Endodermal cell (in vitro differentiated cells): ENCODE results near the gene EEPD1. TPM values are rescaled to one million over a fixed set of nuclear protein-coding genes. Genes with fewer than 3 reads are reported as not detected.
"Not testable (repeated sequence)": the region's sequence is repeated elsewhere in the genome, so short reads cannot be mapped to it uniquely, and the experiment has no call there.

ENCODE experiments used
- DNase-seq: peaks from one replicate; pipeline ENCODE4 v3.0.0-alpha.2; 2017
- H3K27ac ChIP-seq: 2 replicates; pipeline ENCODE4 v1.5.1; 2013; ENCODE audit warnings: mild to moderate bottlenecking, low read depth, low read length, moderate library complexity
- H3K27me3 ChIP-seq: 2 replicates; pipeline ENCODE4 v1.6.1; 2013; ENCODE audit warnings: mild to moderate bottlenecking, low read length, moderate library complexity; ENCODE audit not compliant: insufficient read depth, control insufficient read depth, poor library complexity, severe bottlenecking
- H3K36me3 ChIP-seq: 2 replicates; pipeline ENCODE4 v1.7.0; 2013; ENCODE audit warnings: mild to moderate bottlenecking, low read length, moderate library complexity; ENCODE audit not compliant: control insufficient read depth, insufficient read depth
- H3K4me1 ChIP-seq: one replicate; pipeline ENCODE4 v1.7.0; 2013; ENCODE audit warnings: low read length; ENCODE audit not compliant: control insufficient read depth, insufficient read depth
- H3K4me3 ChIP-seq: 2 replicates; pipeline ENCODE4 v1.5.1; 2013; ENCODE audit warnings: mild to moderate bottlenecking, low read length, moderate library complexity
- H3K9ac ChIP-seq: 2 replicates; pipeline ENCODE4 v1.6.1; 2013; ENCODE audit warnings: mild to moderate bottlenecking, low read length, moderate library complexity; ENCODE audit not compliant: poor library complexity, severe bottlenecking; ENCODE audit errors: extremely low read depth
- H3K9me3 ChIP-seq: 2 replicates; pipeline ENCODE4 v1.6.1; 2013; ENCODE audit warnings: mild to moderate bottlenecking, low read length, moderate library complexity; ENCODE audit not compliant: control insufficient read depth
- H3K27ac Mint-ChIP-seq: 2 replicates; pipeline ENCODE4 v1.8.0; 2020; ENCODE audit warnings: mixed read lengths
- H3K27me3 Mint-ChIP-seq: 2 replicates; pipeline ENCODE4 v1.8.0; 2021; ENCODE audit warnings: mild to moderate bottlenecking, mixed read lengths; ENCODE audit not compliant: insufficient read depth
- H3K36me3 Mint-ChIP-seq: 2 replicates; pipeline ENCODE4 v1.8.0; 2020; ENCODE audit warnings: low read depth, mixed read lengths
- H3K4me1 Mint-ChIP-seq: 2 replicates; pipeline ENCODE4 v1.8.0; 2020; ENCODE audit warnings: mixed read lengths
- H3K4me3 Mint-ChIP-seq: 2 replicates; pipeline ENCODE4 v1.8.0; 2020; ENCODE audit warnings: mild to moderate bottlenecking, moderate library complexity, mixed read lengths
- H3K9me3 Mint-ChIP-seq: 2 replicates; pipeline ENCODE4 v1.8.0; 2020; ENCODE audit warnings: mild to moderate bottlenecking, mixed read lengths
- CTCF ChIP-seq: fragments of 200-600 bp; sonication (generic); conservative IDR thresholded peaks from 2 replicates; pipeline ENCODE4 v1.5.0; 2021; ENCODE audit warnings: antibody characterized with exemption, mild to moderate bottlenecking
- WGBS, 2 experiments: methylation state at CpG; one replicate each; pipeline versions ENCODE4 v1.1.5 to v1.1.7; 2013; ENCODE audit warnings: missing lambda C conversion rate in 2 of 2, mixed read lengths in 1 of 2; ENCODE audit not compliant: insufficient coverage in 1 of 2, insufficient read length in 1 of 2; 5-methylcytosine and 5-hydroxymethylcytosine counted together
- long read RNA-seq, 4 experiments: library from polyadenylated mRNA in 2 of 4; library from RNA in 1 of 4; library from capped mRNA in 1 of 4; stranded (forward) in 3 of 4; unstranded in 1 of 4; transcript quantifications; one replicate each; pipeline ENCODE4 v2.0.0, GENCODE V29; 2020 to 2021; ENCODE audit warnings: inconsistent platforms in 1 of 4
- polyA plus RNA-seq, 2 experiments: library from polyadenylated mRNA; stranded (reverse); fragments of 50-300 nt; gene quantifications; one replicate each; pipeline ENCODE4 v1.2.3, GENCODE V29; 2013
- total RNA-seq, 2 donors: library from RNA; stranded (reverse); fragmentation: NEBNext Ultra II Directional in 1 of 2; extraction: Animal tissue kit (Norgen Biotek cat#: 25700) in 1 of 2; gene quantifications; 2 replicates in 1 of 2; 3 replicates in 1 of 2; pipeline ENCODE4 v1.2.1, GENCODE V29; 2021

The EEPD1 gene
- 10 to 100 TPM in 1 of 2 donors, 1 to 10 TPM in 1; 9.7 to 11.4 TPM for total RNA-seq
- polyA plus RNA-seq (2013, experiment 1 of 2), result 5.7 TPM
- polyA plus RNA-seq (2013, experiment 2 of 2), result 6.1 TPM
- long read RNA-seq, experiment 1, full-length matches to known transcripts, result 2 of 6 reads
- long read RNA-seq, experiment 1, partial matches to known transcripts, result 1 of 6 reads
- long read RNA-seq, experiment 1, other reads (novel, unspliced or antisense), result 3 of 6 reads
- long read RNA-seq, experiment 2, full-length matches to known transcripts, result 16 of 24 reads
- long read RNA-seq, experiment 2, partial matches to known transcripts, result 4 of 24 reads
- long read RNA-seq, experiment 2, other reads (novel, unspliced or antisense), result 4 of 24 reads
- long read RNA-seq, experiment 3, full-length matches to known transcripts, result 77 of 89 reads
- long read RNA-seq, experiment 3, partial matches to known transcripts, result 5 of 89 reads
- long read RNA-seq, experiment 3, other reads (novel, unspliced or antisense), result 7 of 89 reads
- long read RNA-seq, experiment 4, partial matches to known transcripts, result 3 of 4 reads
- long read RNA-seq, experiment 4, other reads (novel, unspliced or antisense), result 1 of 4 reads

- peak; percentile 100 for DNase-seq
- 0% methylated on average over 14 to 88 of the region's 88 CpGs for WGBS, 2 experiments
Measured at GRCh38 chr7:36152756-36153570, at the start of gene EEPD1. TSS of gene EEPD1 (plus strand) at chr7:36153254. CDS start at chr7:36154325, 1,071 bp downstream.

GRCh38 chr7:36103837-36104561 is 49.1 kb upstream of the EEPD1 start:
- Histone ChIP-seq H3K4me3 (no peak overlapping the region), H3K36me3 (no peaks in the 10 kb centered on the region), H3K27me3 (no peaks in the 10 kb centered on the region), H3K4me1 (no peaks in the 10 kb centered on the region), H3K9ac (no peak overlapping the region), H3K27ac (no peak overlapping the region), H3K9me3 (no peaks in the 10 kb centered on the region)
- TF ChIP-seq CTCF, result no peak
- no peak for DNase-seq
- no peak overlapping the region for H3K27ac Mint-ChIP-seq
- no peaks in the 10 kb centered on the region for H3K36me3 Mint-ChIP-seq
- no peaks in the 10 kb centered on the region for H3K4me1 Mint-ChIP-seq
- no peaks in the 10 kb centered on the region for H3K9me3 Mint-ChIP-seq
- WGBS, 2 experiments, result 76 to 85% methylated on average over 3 of the region's 3 CpGs
- H3K27me3 Mint-ChIP-seq, result peaks cover 3% of the 10 kb centered on the region
- H3K4me3 Mint-ChIP-seq, result no peak overlapping the region

More at GRCh38 chr7:36152756-36153570, at the start of gene EEPD1:
- Histone ChIP-seq H3K9ac (peak within 1 kb of the TSS; percentile 71), H3K9me3 (peaks cover 5% of the 10 kb centered on the region), H3K36me3 (no peaks in the 10 kb centered on the region), H3K4me1 (peaks cover 14% of the 10 kb centered on the region), H3K27ac (no peak within 1 kb of the TSS), H3K27me3 (no peaks in the 10 kb centered on the region), H3K4me3 (peak within 1 kb of the TSS; percentile 86)
- Mint-ChIP-seq H3K4me3 (peak within 1 kb of the TSS; percentile 74), H3K36me3 (peaks cover 5% of the 10 kb centered on the region), H3K27ac (peak within 1 kb of the TSS; percentile 98), H3K4me1 (peaks cover 45% of the 10 kb centered on the region), H3K9me3 (peaks cover 4% of the 10 kb centered on the region), H3K27me3 (peaks cover 9% of the 10 kb centered on the region)
- TF ChIP-seq CTCF, result no peak

- H3K36me3 Mint-ChIP-seq, DNase-seq, H3K4me1 Mint-ChIP-seq, H3K27ac ChIP-seq, H3K9me3 Mint-ChIP-seq, H3K36me3 ChIP-seq, H3K9ac ChIP-seq, H3K4me3 ChIP-seq, H3K27me3 ChIP-seq, H3K27ac Mint-ChIP-seq, H3K9me3 ChIP-seq, H3K4me3 Mint-ChIP-seq, H3K4me1 ChIP-seq: not testable (repeated sequence)
- H3K27me3 Mint-ChIP-seq, result peaks cover 25% of the 10 kb centered on the region
- WGBS, 2 experiments, result 92 to 100% methylated on average over 3 to 6 of the region's 8 CpGs
Measured at GRCh38 chr7:36106972-36107908, 45.8 kb upstream of the EEPD1 start.
